K562 (cell line): ENCODE measurements around the gene ZDHHC8. TPM values are rescaled to one million over a fixed set of nuclear protein-coding genes. Genes with fewer than 3 reads are reported as not detected.
A peak's percentile ranks its signal among the peaks of the same experiment; 100 is the strongest.

ENCODE experiments used
- ATAC-seq: fragments of 200-7000 bp; cut with Tn5 transposase; 3 replicates; pipeline ENCODE4 v1.9.1; 2020; ENCODE audit warnings: moderate library complexity
- BruUV-seq: library from RNA; stranded (reverse); fragments of 400-500 nt; replicated peaks from 2 replicates; lab custom pipeline; 2021; lab: Mats Ljungman, UMichigan
- CTCF ChIA-PET: fragments of 300-600 bp; formaldehyde crosslinking; extraction: SDS; loops from one replicate; lab custom pipeline; 2021; ENCODE audit warnings: low intra/inter-chr PET ratio; lab: Yijun Ruan, JAX
- POLR2A ChIA-PET: fragments of 300-600, 350-650 bp; sonication (Branson Sonifier 250); formaldehyde crosslinking; extraction: SDS; loops from one replicate; lab custom pipeline; 2021; ENCODE audit warnings: antibody characterized with exemption, inconsistent platforms; lab: Yijun Ruan, JAX
- DNase-seq, 4 experiments: peaks; one replicate each; pipeline versions ENCODE4 v3.0.0 to v3.0.0-alpha.2; 2011 to 2018; ENCODE audit warnings: low spot score in 3 of 4, mixed read lengths in 3 of 4; ENCODE audit errors: extremely low read depth in 1 of 4
- FAIRE-seq: peaks from 2 replicates; lab custom pipeline; 2011; peaks lifted over from hg19 to GRCh38; lab: Jason Lieb, UNC
- H2AFZ ChIP-seq: 2 replicates; pipeline ENCODE4 v1.6.0; 2011; ENCODE audit warnings: low read depth, low read length, control low read depth, inconsistent platforms
- H3K27ac ChIP-seq: fragments of 200-600 bp; 3 replicates; pipeline ENCODE4 v1.8.0; 2011; ENCODE audit warnings: low read depth, mild to moderate bottlenecking, control low read depth, inconsistent platforms, low read length, moderate library complexity, mixed read lengths; ENCODE audit errors: extremely low read depth
- H3K27me3 ChIP-seq, 2 experiments: fragments of 300-600 bp in 1 of 2; 2 replicates in 1 of 2; 3 replicates in 1 of 2; pipeline versions ENCODE4 v1.6.0 to v1.8.0; 2011; ENCODE audit warnings: inconsistent platforms in 2 of 2, low read length in 2 of 2, mild to moderate bottlenecking in 1 of 2, mixed read lengths in 1 of 2, moderate library complexity in 1 of 2; ENCODE audit not compliant: control insufficient read depth in 2 of 2, insufficient read depth in 2 of 2
- H3K36me3 ChIP-seq: fragments of 300-600 bp; 3 replicates; pipeline ENCODE4 v1.8.0; 2011; ENCODE audit warnings: mild to moderate bottlenecking, low read length, inconsistent platforms; ENCODE audit not compliant: control insufficient read depth, insufficient read depth
- H3K4me1 ChIP-seq, 2 experiments: fragments of 200-600 bp in 1 of 2; replicated peaks in 1 of 2; 2 replicates in 1 of 2; 3 replicates in 1 of 2; pipeline versions ENCODE4 v1.5.1 to v1.8.0; 2011; ENCODE audit warnings: inconsistent platforms in 2 of 2, low read length in 2 of 2, mild to moderate bottlenecking in 1 of 2, mixed read lengths in 1 of 2, moderate library complexity in 1 of 2; ENCODE audit not compliant: control insufficient read depth in 2 of 2, insufficient read depth in 2 of 2
- H3K4me2 ChIP-seq: 2 replicates; pipeline ENCODE4 v1.6.1; 2011; ENCODE audit warnings: low read length, control low read depth, inconsistent platforms, mixed read lengths; ENCODE audit not compliant: insufficient read depth
- H3K4me3 ChIP-seq: fragments of 200-600 bp; sonication (generic), shearing (Covaris generic); 2 replicates; pipeline ENCODE4 v1.5.1; 2016; ENCODE audit warnings: control low read depth, inconsistent platforms
- H3K79me2 ChIP-seq: fragments of 200-600 bp; 3 replicates; pipeline ENCODE4 v1.8.0; 2011; ENCODE audit warnings: low read length, inconsistent platforms; ENCODE audit not compliant: control insufficient read depth, insufficient read depth
- H3K9ac ChIP-seq, 2 experiments: 2 replicates each; pipeline versions ENCODE4 v1.6.0 to v1.6.1; 2011; ENCODE audit warnings: low read depth in 2 of 2, low read length in 2 of 2, control low read depth in 1 of 2, inconsistent platforms in 1 of 2, mild to moderate bottlenecking in 1 of 2, mixed read lengths in 1 of 2; ENCODE audit not compliant: insufficient read depth in 1 of 2
- H3K9me1 ChIP-seq: one replicate; pipeline ENCODE4 v1.6.0; 2011; ENCODE audit warnings: inconsistent platforms, mild to moderate bottlenecking, low read length, moderate library complexity; ENCODE audit not compliant: control insufficient read depth, insufficient read depth
- H3K9me3 ChIP-seq: replicated peaks from 2 replicates; pipeline ENCODE4 v1.5.1; 2011; ENCODE audit warnings: low read depth, low read length, inconsistent platforms; ENCODE audit not compliant: control insufficient read depth, insufficient read depth
- H4K20me1 ChIP-seq: replicated peaks from 2 replicates; pipeline ENCODE4 v1.6.1; 2011; ENCODE audit warnings: low read length, inconsistent platforms, mixed read lengths; ENCODE audit not compliant: control insufficient read depth, insufficient read depth
- ARID4B ChIP-seq: sonication (generic); formaldehyde crosslinking; IDR thresholded peaks from 2 replicates; pipeline ENCODE4 v1.8.0; 2022; ENCODE audit warnings: mild to moderate bottlenecking, missing genetic modification reagents
- CBX5 ChIP-seq: IDR thresholded peaks from 2 replicates; pipeline ENCODE4 v1.6.1; 2014; ENCODE audit warnings: low read depth, borderline replicate concordance
- E2F5 ChIP-seq: sonication (generic); formaldehyde crosslinking; IDR thresholded peaks from 2 replicates; pipeline ENCODE4 v1.8.0; 2022; ENCODE audit warnings: mild to moderate bottlenecking, missing genetic modification reagents
- JUN ChIP-seq, 2 experiments: sonication (generic) in 1 of 2; formaldehyde crosslinking in 1 of 2; IDR thresholded peaks; 2 replicates each; pipeline versions ENCODE4 v1.6.1 to v1.8.0; 2012 to 2022; ENCODE audit warnings: borderline replicate concordance in 2 of 2, mild to moderate bottlenecking in 2 of 2, improper control_type of control experiment in 1 of 2, low read depth in 1 of 2, low read length in 1 of 2, missing genetic modification reagents in 1 of 2
- MAFG ChIP-seq: fragments of 450-650 bp; conservative IDR thresholded peaks from 2 replicates; pipeline ENCODE4 v1.6.1; 2016; ENCODE audit warnings: missing genetic modification characterization, missing compliant biosample characterization
- MYC ChIP-seq, 2 experiments: fragments of 250-450 bp in 1 of 2; sonication (Bioruptor Pico) in 1 of 2; IDR thresholded peaks; 2 replicates each; pipeline versions ENCODE4 v1.5.1 to v1.6.1; 2012 to 2021; ENCODE audit warnings: low read depth in 2 of 2, borderline replicate concordance in 1 of 2, improper control_type of control experiment in 1 of 2, low read length in 1 of 2, mild to moderate bottlenecking in 1 of 2, moderate library complexity in 1 of 2
- RBFOX2 ChIP-seq: fragments of 200-400 bp; formaldehyde crosslinking; IDR thresholded peaks from 2 replicates; pipeline ENCODE4 v1.6.1; 2017; ENCODE audit warnings: low read depth, mild to moderate bottlenecking, low read length, moderate library complexity
- WGBS: fragments of 100-300 bp; shearing (Covaris generic); methylation state at CpG from one replicate; pipeline ENCODE4 v1.1.6; 2016; ENCODE audit warnings: low coverage, mixed read lengths; ENCODE audit not compliant: insufficient coverage; ENCODE audit errors: missing lambda C conversion rate; 5-methylcytosine and 5-hydroxymethylcytosine counted together
- in situ Hi-C: fragments of 300-500 bp; cut with MboI; formaldehyde crosslinking; loops from 4 replicates; pipeline ENCODE4 v1.15.0; 2018; ENCODE audit warnings: inconsistent platforms, mixed read lengths
- intact Hi-C: fragments of 100-400 bp; cut with micrococcal nuclease; formaldehyde crosslinking; loops from 2 replicates; pipeline ENCODE4 v1.14.2; 2022
- polyA plus RNA-seq, 8 experiments: library from polyadenylated mRNA; depleted of rRNA in 4 of 8; stranded (reverse) in 5 of 8; unstranded in 3 of 8; fragments of >200 nt; fragmentation: Nextera tagmentation in 2 of 8; fragmentation: Illumina TruSeq in 1 of 8; extraction: Ambion mirVana in 2 of 8; extraction: Trizol in 1 of 8; gene quantifications; 2 replicates each; pipeline versions ENCODE4 v1.2.1 to v1.2.3, GENCODE V29; 2011 to 2014; ENCODE audit warnings: inconsistent platforms in 1 of 8, missing spikeins in 1 of 8
- total RNA-seq, 7 experiments: library from RNA; depleted of rRNA in 6 of 7; stranded (reverse); fragments of >200 nt in 6 of 7; fragmentation: Illumina TruSeq in 2 of 7; extraction: Trizol in 2 of 7; gene quantifications; 2 replicates each; pipeline versions ENCODE4 v1.2.1 to v1.2.3, GENCODE V29; 2011 to 2021; ENCODE audit warnings: low replicate concordance in 1 of 7
- TF ChIP-seq, protein P1 (sequence below): conservative IDR thresholded peaks from 2 replicates; pipeline ENCODE4 v1.6.1; 2011; ENCODE audit warnings: low read depth, mild to moderate bottlenecking, low read length; ENCODE audit not compliant: control insufficient read depth

The ZDHHC8 gene
- total and polyA plus RNA-seq, 9 of the 15 experiments (the other 6 are each of a cell fraction or from before 2014, with no cell fraction given), result 0.04 to 109 (median 16.4) TPM

DNA sequence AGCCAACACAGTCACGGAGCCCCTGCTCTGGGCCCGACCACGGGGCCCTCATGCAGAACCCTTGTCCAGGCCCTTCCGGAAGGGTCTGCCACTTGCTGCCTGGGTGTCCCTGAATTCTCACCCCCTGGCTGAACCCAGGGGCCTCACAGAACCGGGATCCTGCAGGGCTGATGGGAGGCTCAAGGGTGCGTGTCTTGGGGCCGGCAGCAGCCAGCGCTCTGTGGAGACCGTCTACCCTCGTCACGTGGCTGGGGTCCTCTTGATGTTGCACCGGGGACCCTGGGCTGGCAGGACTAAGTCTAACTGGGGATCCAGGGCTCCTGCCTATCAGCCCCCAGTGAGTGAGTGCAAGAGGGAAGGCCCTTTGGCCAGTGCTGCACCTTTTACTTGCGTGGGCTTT lies 38.6 kb downstream of the ZDHHC8 start (continued):
- 0 out of 2 replicates have a peak, but pooled peaks have one; percentile 22 for TF ChIP-seq RBFOX2
- no peak for TF ChIP-seq CBX5
- TF ChIP-seq, protein P1, sequence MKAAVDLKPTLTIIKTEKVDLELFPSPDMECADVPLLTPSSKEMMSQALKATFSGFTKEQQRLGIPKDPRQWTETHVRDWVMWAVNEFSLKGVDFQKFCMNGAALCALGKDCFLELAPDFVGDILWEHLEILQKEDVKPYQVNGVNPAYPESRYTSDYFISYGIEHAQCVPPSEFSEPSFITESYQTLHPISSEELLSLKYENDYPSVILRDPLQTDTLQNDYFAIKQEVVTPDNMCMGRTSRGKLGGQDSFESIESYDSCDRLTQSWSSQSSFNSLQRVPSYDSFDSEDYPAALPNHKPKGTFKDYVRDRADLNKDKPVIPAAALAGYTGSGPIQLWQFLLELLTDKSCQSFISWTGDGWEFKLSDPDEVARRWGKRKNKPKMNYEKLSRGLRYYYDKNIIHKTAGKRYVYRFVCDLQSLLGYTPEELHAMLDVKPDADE, result no peak

DNA sequence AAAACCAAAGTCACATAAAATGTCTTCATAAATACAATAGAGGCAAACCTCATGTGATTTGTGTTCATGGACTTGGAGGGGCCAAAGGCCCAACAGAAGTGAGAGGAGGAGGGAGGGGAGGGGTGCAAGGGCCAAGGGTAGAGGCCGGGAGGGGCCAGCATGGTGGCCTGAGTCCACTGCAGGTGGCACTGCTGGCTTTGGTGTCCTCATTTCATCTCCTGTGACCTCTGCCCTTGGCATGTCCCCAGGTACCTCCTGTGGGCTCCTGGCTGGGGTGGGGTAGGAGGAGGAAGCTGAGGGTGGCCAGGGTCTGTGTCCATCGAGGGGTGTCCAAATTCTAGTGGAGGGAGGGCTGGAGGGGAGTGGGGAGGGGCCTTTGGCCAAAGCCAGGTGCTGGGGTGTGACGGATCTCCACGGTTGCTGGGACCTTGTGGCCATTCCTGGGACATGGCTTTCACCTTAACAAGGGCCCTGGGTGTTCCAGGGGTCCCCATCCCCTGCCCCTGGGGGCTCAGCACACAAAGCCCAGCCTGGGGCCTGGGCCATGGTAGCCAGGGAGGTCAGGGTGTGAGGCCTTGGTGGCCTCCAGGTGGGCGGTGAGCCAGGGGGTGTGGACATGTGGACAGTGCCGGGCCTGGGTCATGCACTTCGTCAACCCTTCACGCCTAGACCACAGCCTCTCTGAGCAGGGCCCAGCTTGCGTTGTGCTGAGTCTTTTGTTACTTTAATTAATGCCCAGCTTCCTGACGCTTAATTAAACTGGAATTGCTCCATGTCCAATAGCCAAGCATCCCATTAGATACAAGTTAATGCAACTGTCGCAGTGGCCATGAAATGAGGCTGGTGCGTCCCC lies 39.9 kb downstream of the ZDHHC8 start:
- peaks cover 55% of the 10 kb centered on the region for H4K20me1 ChIP-seq
- intact Hi-C loops (no loop called here), in situ Hi-C loops (loop anchor here (25.0 kb wide), 1 partner anchor 516 kb away; no protein-coding TSS in a partner anchor)
- peak overlapping the region in 1 of 2 experiments; percentile 59; a peak in 1 of 4 replicates for H3K9ac ChIP-seq
- no TSS peak for BruUV-seq
- H3K79me2 ChIP-seq, result no peaks in the 10 kb centered on the region
- no peaks in the 10 kb centered on the region for H3K9me1 ChIP-seq
- 4% methylated on average over 12 of the region's 12 CpGs for WGBS
- H3K4me2 ChIP-seq, result no peak overlapping the region
- H3K9me3 ChIP-seq, result no peaks in the 10 kb centered on the region
- FAIRE-seq (no peak), ATAC-seq (no peak), DNase-seq (no peak)
- no peak overlapping the region for H3K4me3 ChIP-seq
- H3K4me1 ChIP-seq, result peaks cover 0 to 38% of the 10 kb centered on the region in 2 experiments; a peak in 1 of 5 replicates
- ChIA-PET CTCF (no interaction called here), POLR2A (interaction anchor here (0.7 to 1.2 kb wide), 6 partner anchors 20 to 67 kb away, joined by 3 to 5 read pairs (median 4); no protein-coding TSS in a partner anchor)
- no peaks in the 10 kb centered on the region for H3K36me3 ChIP-seq
- H3K27me3 ChIP-seq, result peaks cover 81 to 97% of the 10 kb centered on the region in 2 experiments; a peak in 4 of 5 replicates
- H2AFZ ChIP-seq, result no peak overlapping the region
- no peak overlapping the region for H3K27ac ChIP-seq
- no peak for TF ChIP-seq JUN (IDR thresholded peaks at IDR 0.05; ENCODE audit: borderline replicate concordance, low read depth, low read length)
- peak; percentile 72 for TF ChIP-seq JUN (CRISPR knock-in tag; IDR thresholded peaks at IDR 0.05; ENCODE audit: borderline replicate concordance)
- TF ChIP-seq MYC (IDR thresholded peaks at IDR 0.05; ENCODE audit: low read depth, low read length), result 0 out of 2 replicates have a peak, but pooled peaks have one; percentile 5
- no peak for TF ChIP-seq MYC (CRISPR knock-in tag; IDR thresholded peaks at IDR 0.05; ENCODE audit: borderline replicate concordance, low read depth)
- 0 out of 2 replicates have a peak, but pooled peaks have one; percentile 33 for TF ChIP-seq E2F5 (CRISPR knock-in tag)
- TF ChIP-seq MAFG (tag), result no peak
- TF ChIP-seq ARID4B (CRISPR knock-in tag), result 0 out of 2 replicates have a peak, but pooled peaks have one; percentile 46
